ENCODE results near the gene FAM167B.

The FAM167B gene

GRCh38 chr1:32246888-32247273 is at the start of gene FAM167B:
Gene FAM167B, plus strand, starts transcription at chr1:32247222. Its CDS starts 200 bp downstream, at chr1:32247422.
- TF ChIP-seq FOXM1 (IDR thresholded peaks at IDR 0.05; ENCODE audit: borderline replicate concordance, low read depth): no peak
- TF ChIP-seq REST (IDR thresholded peaks at IDR 0.05; ENCODE audit: low read depth): no peak
- TF ChIP-seq NFIC (IDR thresholded peaks at IDR 0.05): no peak
- no peak for TF ChIP-seq RAD21 (IDR thresholded peaks at IDR 0.05; ENCODE audit: low read depth)
- TF ChIP-seq CEBPB (IDR thresholded peaks at IDR 0.05): no peak
- TF ChIP-seq TEAD4 (IDR thresholded peaks at IDR 0.05): no peak
- TF ChIP-seq YY1 (IDR thresholded peaks at IDR 0.05; ENCODE audit: low read depth): no peak
- TF ChIP-seq, protein P1, sequence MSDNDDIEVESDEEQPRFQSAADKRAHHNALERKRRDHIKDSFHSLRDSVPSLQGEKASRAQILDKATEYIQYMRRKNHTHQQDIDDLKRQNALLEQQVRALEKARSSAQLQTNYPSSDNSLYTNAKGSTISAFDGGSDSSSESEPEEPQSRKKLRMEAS (IDR thresholded peaks at IDR 0.05): no peak
- TF ChIP-seq CREB1 (IDR thresholded peaks at IDR 0.05; ENCODE audit: low read depth): no peak
- TF ChIP-seq ZBTB7A (IDR thresholded peaks at IDR 0.05; ENCODE audit: low read depth): no peak
- TF ChIP-seq, protein P2, sequence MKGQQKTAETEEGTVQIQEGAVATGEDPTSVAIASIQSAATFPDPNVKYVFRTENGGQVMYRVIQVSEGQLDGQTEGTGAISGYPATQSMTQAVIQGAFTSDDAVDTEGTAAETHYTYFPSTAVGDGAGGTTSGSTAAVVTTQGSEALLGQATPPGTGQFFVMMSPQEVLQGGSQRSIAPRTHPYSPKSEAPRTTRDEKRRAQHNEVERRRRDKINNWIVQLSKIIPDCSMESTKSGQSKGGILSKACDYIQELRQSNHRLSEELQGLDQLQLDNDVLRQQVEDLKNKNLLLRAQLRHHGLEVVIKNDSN (IDR thresholded peaks at IDR 0.05): no peak
- TF ChIP-seq TAF1 (IDR thresholded peaks at IDR 0.05; ENCODE audit: low read depth): no peak
- TF ChIP-seq EP300 (IDR thresholded peaks at IDR 0.05; ENCODE audit: borderline replicate concordance): no peak
- TF ChIP-seq EGR1 (IDR thresholded peaks at IDR 0.05): no peak
- no peak for TF ChIP-seq TCF12 (IDR thresholded peaks at IDR 0.05; ENCODE audit: low read depth)

DNA sequence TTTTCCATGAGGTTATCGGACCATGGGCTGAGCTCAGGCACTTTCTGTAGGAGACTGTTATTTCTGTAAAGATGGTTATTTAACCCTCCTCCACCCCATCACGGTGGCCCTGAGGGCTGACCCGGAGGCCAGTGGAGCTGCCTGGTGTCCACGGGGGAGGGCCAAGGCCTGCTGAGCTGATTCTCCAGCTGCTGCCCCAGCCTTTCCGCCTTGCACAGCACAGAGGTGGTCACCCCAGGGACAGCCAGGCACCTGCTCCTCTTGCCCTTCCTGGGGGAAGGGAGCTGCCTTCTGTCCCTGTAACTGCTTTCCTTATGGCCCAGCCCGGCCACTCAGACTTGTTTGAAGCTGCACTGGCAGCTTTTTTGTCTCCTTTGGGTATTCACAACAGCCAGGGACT is 49.2 kb upstream of the FAM167B start:
- no peak for TF ChIP-seq NFIC (IDR thresholded peaks at IDR 0.05)

DNA sequence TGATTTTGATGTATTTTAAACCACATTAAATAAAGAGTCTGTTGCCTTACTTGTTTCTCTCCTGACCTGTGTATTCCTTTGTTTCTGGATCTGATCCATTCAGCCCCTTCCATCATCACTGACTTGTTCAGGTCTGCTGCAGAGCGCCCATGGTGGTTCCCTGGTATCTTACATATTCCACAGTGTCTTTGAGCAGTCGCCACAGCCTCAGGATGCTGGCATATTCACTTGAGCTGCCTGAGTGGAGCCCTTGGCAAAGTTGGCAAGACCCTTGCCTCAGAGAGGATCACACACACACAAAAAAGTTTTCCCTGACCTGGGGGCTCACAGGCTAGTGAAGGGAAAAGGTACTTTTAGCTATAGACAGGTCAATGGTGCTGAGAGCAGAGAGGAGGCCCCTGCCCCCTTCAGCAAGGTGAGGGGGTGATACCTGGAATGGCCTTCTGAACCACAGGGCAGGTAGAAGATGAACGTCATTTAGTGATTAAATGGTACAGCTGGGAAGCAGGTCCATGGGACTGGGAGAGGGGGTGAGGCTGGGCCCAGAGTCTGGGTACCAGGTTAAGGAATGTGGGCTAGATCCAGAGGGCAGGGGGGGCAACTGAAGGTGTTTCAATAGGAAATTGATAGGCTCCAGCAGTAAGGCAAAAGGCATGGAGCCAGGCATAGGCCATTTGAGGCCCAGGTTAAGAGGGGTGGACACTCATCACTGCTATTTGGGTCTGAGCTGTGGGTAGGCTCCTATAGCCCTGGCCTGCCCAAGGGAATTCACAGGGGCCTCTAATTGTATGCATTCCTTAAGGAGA is 48.6 kb upstream of the FAM167B start:
- no peak for TF ChIP-seq RAD21 (IDR thresholded peaks at IDR 0.05; ENCODE audit: low read depth)
- no peak for TF ChIP-seq EGR1 (IDR thresholded peaks at IDR 0.05)
- no peak for TF ChIP-seq EP300 (IDR thresholded peaks at IDR 0.05; ENCODE audit: borderline replicate concordance)
- TF ChIP-seq, protein P2 (IDR thresholded peaks at IDR 0.05): no peak
- no peak for TF ChIP-seq TCF12 (IDR thresholded peaks at IDR 0.05; ENCODE audit: low read depth)
- no peak for TF ChIP-seq REST (IDR thresholded peaks at IDR 0.05; ENCODE audit: low read depth)
- TF ChIP-seq, protein P1 (IDR thresholded peaks at IDR 0.05): no peak
- TF ChIP-seq YY1 (IDR thresholded peaks at IDR 0.05; ENCODE audit: low read depth): no peak
- TF ChIP-seq ZBTB7A (IDR thresholded peaks at IDR 0.05; ENCODE audit: low read depth): no peak
- no peak for TF ChIP-seq NFIC (IDR thresholded peaks at IDR 0.05)
- no peak for TF ChIP-seq TAF1 (IDR thresholded peaks at IDR 0.05; ENCODE audit: low read depth)

DNA sequence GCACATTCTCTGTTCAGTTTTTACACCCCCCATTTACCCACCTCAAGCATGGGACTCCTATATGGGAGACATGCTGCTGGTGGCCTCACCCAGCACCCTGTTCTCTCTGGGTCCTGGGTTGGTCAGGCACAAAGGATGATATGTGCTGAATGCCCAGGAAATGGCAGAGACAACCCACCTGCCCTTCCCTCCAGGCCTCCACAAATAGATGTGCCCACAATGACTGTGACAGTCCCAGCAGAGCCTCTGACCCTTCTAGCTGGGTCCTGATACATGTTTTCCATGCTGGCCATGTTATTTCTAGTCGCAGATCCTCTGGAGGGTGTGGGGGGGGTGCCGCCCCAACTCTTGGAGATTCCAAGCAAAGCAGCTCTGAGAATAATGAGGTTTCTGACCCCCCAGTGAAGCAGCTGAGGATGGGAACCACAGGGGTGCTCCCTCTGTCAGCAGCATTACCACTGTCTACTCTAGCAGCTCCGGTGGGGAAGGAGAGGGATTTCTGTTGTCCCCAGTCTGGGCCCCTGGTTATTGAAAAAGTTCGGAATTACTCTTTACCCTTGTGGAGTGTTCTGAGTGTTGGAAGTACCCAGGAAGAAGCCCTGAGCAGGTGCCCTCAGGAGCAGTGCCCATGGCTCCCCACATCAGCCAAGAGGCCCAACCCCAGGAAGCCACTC is 47.8 kb upstream of the FAM167B start:
- TF ChIP-seq EGR1 (IDR thresholded peaks at IDR 0.05) (no peak), TAF1 (IDR thresholded peaks at IDR 0.05; ENCODE audit: low read depth) (no peak), TEAD4 (IDR thresholded peaks at IDR 0.05) (no peak), CEBPB (IDR thresholded peaks at IDR 0.05) (no peak), FOXM1 (IDR thresholded peaks at IDR 0.05; ENCODE audit: borderline replicate concordance, low read depth) (no peak), CREB1 (IDR thresholded peaks at IDR 0.05; ENCODE audit: low read depth) (no peak), REST (IDR thresholded peaks at IDR 0.05; ENCODE audit: low read depth) (no peak), RAD21 (IDR thresholded peaks at IDR 0.05; ENCODE audit: low read depth) (no peak), YY1 (IDR thresholded peaks at IDR 0.05; ENCODE audit: low read depth) (no peak), TCF12 (IDR thresholded peaks at IDR 0.05; ENCODE audit: low read depth) (no peak), NFIC (IDR thresholded peaks at IDR 0.05) (no peak), EP300 (IDR thresholded peaks at IDR 0.05; ENCODE audit: borderline replicate concordance) (no peak), ZBTB7A (IDR thresholded peaks at IDR 0.05; ENCODE audit: low read depth) (no peak)
- TF ChIP-seq, protein P2 (IDR thresholded peaks at IDR 0.05): no peak
- TF ChIP-seq, protein P1 (IDR thresholded peaks at IDR 0.05): no peak

Data from Ishikawa (cell line).